Measurements from ENCODE around the gene OR52K2.

GRCh38 chr11:4453118-4453517 lies 4.0 kb downstream of the OR52K2 start:
- TF ChIP-seq CTCF (IDR thresholded peaks at IDR 0.05; ENCODE audit: insufficient read depth, low read length) (no peak), GABPA (IDR thresholded peaks at IDR 0.05; ENCODE audit: low read depth) (no peak)

Data from HL-60 (cell line).